ENCODE results near the gene TTC23. TPM values are rescaled to one million over a fixed set of nuclear protein-coding genes. Genes with fewer than 3 reads are reported as not detected.

TTC23 gene
- total RNA-seq, 1 donor from 2014 or later, result 11.4 TPM

DNA sequence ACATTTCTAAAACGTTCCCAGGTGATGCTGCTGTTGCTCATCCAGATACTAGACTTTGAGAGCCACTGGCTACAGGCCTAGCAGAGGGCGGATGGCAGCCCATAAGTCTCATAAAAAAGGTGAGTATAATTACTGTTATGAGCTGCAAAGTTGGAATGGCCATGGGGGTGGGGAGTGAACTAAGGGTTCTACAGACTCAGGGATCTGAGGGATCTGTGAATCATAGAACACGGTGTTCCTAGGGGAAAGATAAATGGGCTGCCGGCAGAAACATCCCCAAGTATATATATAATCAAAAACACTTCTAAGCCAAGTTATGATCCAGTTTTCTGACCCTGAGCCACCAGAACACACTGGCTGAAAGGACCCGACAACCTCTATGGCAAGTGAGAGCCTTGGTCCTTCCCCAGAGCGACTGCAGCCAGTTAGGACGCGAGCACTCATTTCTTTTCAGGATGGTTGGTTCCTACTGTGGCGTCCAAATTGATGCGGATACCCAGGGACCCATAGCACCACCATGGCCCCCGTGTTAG, 152.4 kb downstream of the TTC23 start:
- Histone ChIP-seq H3K9me3 (replicated peaks) (no peaks in the 10 kb centered on the region), H3K27ac (replicated peaks) (no peak overlapping the region), H3K4me3 (no peak overlapping the region), H3K36me3 (no peaks in the 10 kb centered on the region), H3K27me3 (ENCODE audit: low read depth) (peaks cover 12% of the 10 kb centered on the region), H3K4me1 (peaks cover 5% of the 10 kb centered on the region)
- intact Hi-C loops (cut with micrococcal nuclease), result no loop called here
- DNase-seq, result no peak
- TF ChIP-seq, protein P1, sequence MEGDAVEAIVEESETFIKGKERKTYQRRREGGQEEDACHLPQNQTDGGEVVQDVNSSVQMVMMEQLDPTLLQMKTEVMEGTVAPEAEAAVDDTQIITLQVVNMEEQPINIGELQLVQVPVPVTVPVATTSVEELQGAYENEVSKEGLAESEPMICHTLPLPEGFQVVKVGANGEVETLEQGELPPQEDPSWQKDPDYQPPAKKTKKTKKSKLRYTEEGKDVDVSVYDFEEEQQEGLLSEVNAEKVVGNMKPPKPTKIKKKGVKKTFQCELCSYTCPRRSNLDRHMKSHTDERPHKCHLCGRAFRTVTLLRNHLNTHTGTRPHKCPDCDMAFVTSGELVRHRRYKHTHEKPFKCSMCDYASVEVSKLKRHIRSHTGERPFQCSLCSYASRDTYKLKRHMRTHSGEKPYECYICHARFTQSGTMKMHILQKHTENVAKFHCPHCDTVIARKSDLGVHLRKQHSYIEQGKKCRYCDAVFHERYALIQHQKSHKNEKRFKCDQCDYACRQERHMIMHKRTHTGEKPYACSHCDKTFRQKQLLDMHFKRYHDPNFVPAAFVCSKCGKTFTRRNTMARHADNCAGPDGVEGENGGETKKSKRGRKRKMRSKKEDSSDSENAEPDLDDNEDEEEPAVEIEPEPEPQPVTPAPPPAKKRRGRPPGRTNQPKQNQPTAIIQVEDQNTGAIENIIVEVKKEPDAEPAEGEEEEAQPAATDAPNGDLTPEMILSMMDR (IDR thresholded peaks at IDR 0.05; ENCODE audit: borderline replicate concordance), result no peak

DNA sequence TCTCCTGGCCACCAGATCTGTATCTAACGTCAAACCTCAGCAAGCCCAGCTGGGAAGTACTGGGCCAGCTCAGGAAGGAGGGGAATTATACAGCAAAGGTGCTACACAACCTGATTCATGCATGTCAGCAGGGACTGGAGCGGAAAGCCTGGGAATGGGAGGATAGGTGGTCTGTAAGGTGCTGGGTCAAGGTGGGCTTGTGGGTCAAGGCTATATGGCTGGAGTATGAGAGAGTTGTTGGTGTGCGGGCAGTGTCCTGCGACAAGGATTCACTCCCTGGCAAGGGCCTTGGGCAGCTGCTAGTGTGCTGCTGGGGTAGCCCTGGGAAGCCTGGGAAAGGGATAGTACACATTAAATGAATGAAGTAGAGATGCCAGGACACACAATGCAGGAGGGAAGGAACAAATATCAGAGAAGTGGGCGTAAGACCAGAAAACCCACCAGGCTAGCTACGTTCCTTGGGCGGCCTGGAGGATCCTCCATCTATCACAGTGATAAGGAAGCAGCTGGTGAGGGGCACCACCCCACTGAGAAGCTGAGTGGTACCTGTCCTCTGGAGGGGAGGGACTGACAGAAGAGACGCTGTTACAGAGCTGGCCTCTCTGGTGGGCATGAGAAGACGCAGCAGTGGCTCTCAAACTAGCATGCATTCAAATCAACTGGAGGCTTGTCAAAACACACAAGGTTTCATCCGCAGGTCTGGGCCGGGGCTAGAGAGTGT, 153.0 kb downstream of the TTC23 start:
- DNase-seq, result no peak
- H3K27ac ChIP-seq (replicated peaks), result no peak overlapping the region
- H3K27me3 ChIP-seq (ENCODE audit: low read depth), result peaks cover 12% of the 10 kb centered on the region
- H3K4me3 ChIP-seq, result no peak overlapping the region
- no peaks in the 10 kb centered on the region for H3K9me3 ChIP-seq (replicated peaks)
- peaks cover 5% of the 10 kb centered on the region for H3K4me1 ChIP-seq
- H3K36me3 ChIP-seq, result no peaks in the 10 kb centered on the region
- TF ChIP-seq, protein P1 (IDR thresholded peaks at IDR 0.05; ENCODE audit: borderline replicate concordance), result no peak
- intact Hi-C loops (cut with micrococcal nuclease), result no loop called here

DNA sequence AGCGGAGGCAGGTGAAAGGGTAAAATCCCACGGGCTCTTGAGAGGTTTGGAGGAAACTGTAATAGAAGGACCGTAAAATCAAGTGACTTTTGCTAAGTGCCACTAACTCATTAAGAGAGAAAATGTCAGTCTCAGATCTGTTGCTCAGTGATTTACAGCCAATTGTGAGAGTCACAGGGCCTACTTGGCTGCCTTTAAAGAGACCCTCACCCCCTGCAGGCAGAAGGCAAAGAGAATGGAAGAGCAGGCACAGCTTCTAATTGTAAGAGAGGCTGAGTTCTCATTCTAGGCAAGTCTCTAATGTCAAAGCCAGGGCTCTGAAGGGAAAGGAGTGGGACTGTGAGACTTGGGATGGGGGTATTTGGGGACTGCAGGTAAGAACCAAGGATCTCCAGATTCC, 153.8 kb downstream of the TTC23 start:
- Histone ChIP-seq H3K27me3 (ENCODE audit: low read depth) (peaks cover 12% of the 10 kb centered on the region), H3K36me3 (no peaks in the 10 kb centered on the region), H3K4me1 (peaks cover 5% of the 10 kb centered on the region), H3K4me3 (no peak overlapping the region), H3K27ac (replicated peaks) (no peak overlapping the region), H3K9me3 (replicated peaks) (no peaks in the 10 kb centered on the region)
- TF ChIP-seq, protein P1 (IDR thresholded peaks at IDR 0.05; ENCODE audit: borderline replicate concordance), result no peak
- intact Hi-C loops (cut with micrococcal nuclease), result no loop called here
- DNase-seq, result no peak

DNA sequence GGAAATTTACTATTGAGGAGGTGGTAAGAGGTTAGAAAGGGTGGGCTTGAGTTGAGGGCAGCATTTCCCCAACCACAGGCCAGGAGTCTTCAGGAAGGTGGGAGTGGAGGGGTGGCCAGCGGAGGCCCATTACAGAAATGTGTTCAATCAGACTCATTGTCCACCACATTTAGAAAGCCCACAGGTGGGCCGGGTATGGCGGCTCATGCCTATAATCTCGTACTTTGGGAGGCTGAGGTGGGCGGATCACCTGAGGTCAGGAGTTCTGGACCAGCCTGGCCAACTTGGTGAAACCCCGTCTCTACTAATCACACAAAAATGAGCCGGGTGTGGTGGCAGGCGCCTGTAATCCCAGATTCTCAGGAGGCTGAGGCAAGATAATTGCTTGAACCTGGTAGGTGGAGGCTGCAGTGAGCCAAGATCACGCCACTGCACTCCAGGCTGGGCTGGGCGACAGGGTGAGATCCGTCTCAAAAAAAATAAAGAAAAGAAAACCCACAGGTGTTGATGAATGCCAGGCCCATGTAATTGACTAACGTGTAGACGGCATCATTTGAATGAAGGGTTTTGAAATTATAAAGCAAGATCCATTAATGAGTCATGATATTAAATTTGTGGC, 156.7 kb downstream of the TTC23 start:
- no peak for DNase-seq
- intact Hi-C loops (cut with micrococcal nuclease), result no loop called here
- H3K9me3 ChIP-seq (replicated peaks), result no peaks in the 10 kb centered on the region
- H3K27ac ChIP-seq (replicated peaks), result no peak overlapping the region
- H3K36me3 ChIP-seq, result no peaks in the 10 kb centered on the region
- H3K4me1 ChIP-seq, result no peaks in the 10 kb centered on the region
- H3K27me3 ChIP-seq (ENCODE audit: low read depth), result no peaks in the 10 kb centered on the region
- TF ChIP-seq, protein P1 (IDR thresholded peaks at IDR 0.05; ENCODE audit: borderline replicate concordance), result no peak
- H3K4me3 ChIP-seq, result no peak overlapping the region

DNA sequence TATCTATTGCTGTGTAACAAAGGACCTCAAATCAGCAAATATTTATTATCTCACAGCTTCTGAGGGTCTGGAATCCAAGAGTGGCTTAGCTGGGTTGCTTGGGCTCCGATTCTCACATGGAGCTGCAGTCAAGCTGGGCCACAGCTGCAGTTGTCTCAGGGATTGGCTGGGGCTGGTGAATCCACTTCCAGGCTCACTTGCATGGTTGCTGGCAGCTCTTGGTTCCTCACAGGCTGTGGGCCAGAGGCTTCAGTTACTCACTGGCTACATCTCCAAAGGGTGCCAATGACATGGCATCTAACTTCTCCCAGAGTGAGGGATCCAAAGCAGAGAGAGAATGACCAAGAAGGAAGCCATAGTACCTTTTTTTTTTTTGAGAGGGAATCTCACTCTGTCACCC, 158.4 kb downstream of the TTC23 start:
- H3K27ac ChIP-seq (replicated peaks), result no peak overlapping the region
- H3K4me1 ChIP-seq, result no peaks in the 10 kb centered on the region
- H3K36me3 ChIP-seq, result no peaks in the 10 kb centered on the region
- H3K27me3 ChIP-seq (ENCODE audit: low read depth), result no peaks in the 10 kb centered on the region
- H3K4me3 ChIP-seq, result no peak overlapping the region
- intact Hi-C loops (cut with micrococcal nuclease), result no loop called here
- TF ChIP-seq, protein P1 (IDR thresholded peaks at IDR 0.05; ENCODE audit: borderline replicate concordance), result no peak
- DNase-seq, result no peak
- H3K9me3 ChIP-seq (replicated peaks), result no peaks in the 10 kb centered on the region

Measured in left ventricle myocardium inferior (tissue), 1 donor.